HepG2 (cell line): ENCODE results near the gene PMIS2. TPM values are rescaled to one million over a fixed set of nuclear protein-coding genes. Genes with fewer than 3 reads are reported as not detected.
A peak's percentile ranks its signal among the peaks of the same experiment; 100 is the strongest.

Source experiments
- BHLHE40 ChIP-seq: IDR thresholded peaks from 2 replicates; pipeline ENCODE4 v1.6.1; 2011; ENCODE audit warnings: low read length, improper control_type of control experiment
- ELF1 ChIP-seq: sonication (generic); formaldehyde crosslinking; IDR thresholded peaks from 2 replicates; pipeline ENCODE4 v1.4.0; 2020; ENCODE audit warnings: missing genetic modification reagents
- ETV6 ChIP-seq: sonication (generic); formaldehyde crosslinking; conservative IDR thresholded peaks from 2 replicates; pipeline ENCODE4 v1.4.0; 2020; ENCODE audit warnings: missing genetic modification reagents
- FOXK2 ChIP-seq: fragments of 450-650 bp; IDR thresholded peaks from 2 replicates; pipeline ENCODE4 v1.6.1; 2016
- HDAC1 ChIP-seq: sonication (generic); formaldehyde crosslinking; IDR thresholded peaks from 2 replicates; pipeline ENCODE4 v1.5.1; 2020; ENCODE audit warnings: mild to moderate bottlenecking, missing genetic modification reagents
- KDM6A ChIP-seq: IDR thresholded peaks from 2 replicates; pipeline ENCODE4 v1.6.1; 2016; ENCODE audit warnings: low read depth
- SSRP1 ChIP-seq: IDR thresholded peaks from 2 replicates; pipeline ENCODE4 v1.6.1; 2016; ENCODE audit warnings: control low read depth
- TCF7L2 ChIP-seq: IDR thresholded peaks from 2 replicates; pipeline ENCODE4 v1.6.1; 2011; ENCODE audit warnings: mild to moderate bottlenecking, low read depth, low read length, moderate library complexity
- ZFAT ChIP-seq: sonication (generic); formaldehyde crosslinking; conservative IDR thresholded peaks from 2 replicates; pipeline ENCODE4 v1.8.1; 2023; ENCODE audit warnings: missing genetic modification reagents, inconsistent platforms
- ZNF549 ChIP-seq: sonication (generic); formaldehyde crosslinking; IDR thresholded peaks from 2 replicates; pipeline ENCODE4 v1.5.0; 2020; ENCODE audit warnings: missing genetic modification reagents
- ZNF720 ChIP-seq: sonication (generic); formaldehyde crosslinking; IDR thresholded peaks from 2 replicates; pipeline ENCODE4 v1.4.0; 2020; ENCODE audit warnings: missing genetic modification reagents
- ZNF747 ChIP-seq: sonication (generic); formaldehyde crosslinking; IDR thresholded peaks from 2 replicates; pipeline ENCODE4 v1.8.1; 2023; ENCODE audit warnings: missing genetic modification reagents, mild to moderate bottlenecking, borderline replicate concordance
- ZNF761 ChIP-seq: sonication (generic); formaldehyde crosslinking; conservative IDR thresholded peaks from 2 replicates; pipeline ENCODE4 v1.4.0; 2020; ENCODE audit warnings: mild to moderate bottlenecking, missing genetic modification reagents
- ZNF772 ChIP-seq: sonication (generic); formaldehyde crosslinking; IDR thresholded peaks from 2 replicates; pipeline ENCODE4 v1.5.0; 2020; ENCODE audit warnings: mild to moderate bottlenecking, missing genetic modification reagents
- ZNF891 ChIP-seq: sonication (generic); formaldehyde crosslinking; IDR thresholded peaks from 2 replicates; pipeline ENCODE4 v1.5.0; 2020; ENCODE audit warnings: mild to moderate bottlenecking, missing genetic modification reagents
- polyA plus RNA-seq, 8 experiments: library from polyadenylated mRNA; depleted of rRNA in 3 of 8; stranded (reverse) in 7 of 8; unstranded in 1 of 8; fragments of >200 nt; fragmentation: Illumina TruSeq in 4 of 8; extraction: Trizol in 4 of 8; gene quantifications; 2 replicates each; pipeline versions ENCODE4 v1.2.1 to v1.2.3, GENCODE V29; 2011 to 2016; ENCODE audit warnings: low read depth in 4 of 8, missing spikeins in 1 of 8, mixed read lengths in 1 of 8; ENCODE audit not compliant: insufficient read depth in 1 of 8
- total RNA-seq, 5 experiments: library from RNA; depleted of rRNA; stranded (reverse); fragments of >200 nt; fragmentation: Illumina TruSeq; extraction: Trizol; gene quantifications; 2 replicates each; pipeline ENCODE4 v1.2.3, GENCODE V29; 2016; ENCODE audit warnings: low read depth in 1 of 5
- TF ChIP-seq, protein P1 (sequence below): sonication (generic); formaldehyde crosslinking; IDR thresholded peaks from 2 replicates; pipeline ENCODE4 v1.5.0; 2020; ENCODE audit warnings: mild to moderate bottlenecking, missing genetic modification reagents, borderline replicate concordance
- TF ChIP-seq, protein P2 (sequence below): sonication (generic); formaldehyde crosslinking; IDR thresholded peaks from 2 replicates; pipeline ENCODE4 v1.8.1; 2023; ENCODE audit warnings: mild to moderate bottlenecking, moderate library complexity, missing genetic modification reagents
- TF ChIP-seq, protein P3 (sequence below): sonication (generic); formaldehyde crosslinking; IDR thresholded peaks from 2 replicates; pipeline ENCODE4 v1.8.0; 2022; ENCODE audit warnings: low read depth, missing genetic modification reagents
- TF ChIP-seq, protein P4 (sequence below): IDR thresholded peaks from 2 replicates; pipeline ENCODE4 v1.6.1; 2016; ENCODE audit warnings: low read depth

Gene PMIS2
- total and polyA plus RNA-seq, 2 of the 13 experiments (the other 11 are each of a cell fraction or from before 2014, with no cell fraction given) = not detected

DNA sequence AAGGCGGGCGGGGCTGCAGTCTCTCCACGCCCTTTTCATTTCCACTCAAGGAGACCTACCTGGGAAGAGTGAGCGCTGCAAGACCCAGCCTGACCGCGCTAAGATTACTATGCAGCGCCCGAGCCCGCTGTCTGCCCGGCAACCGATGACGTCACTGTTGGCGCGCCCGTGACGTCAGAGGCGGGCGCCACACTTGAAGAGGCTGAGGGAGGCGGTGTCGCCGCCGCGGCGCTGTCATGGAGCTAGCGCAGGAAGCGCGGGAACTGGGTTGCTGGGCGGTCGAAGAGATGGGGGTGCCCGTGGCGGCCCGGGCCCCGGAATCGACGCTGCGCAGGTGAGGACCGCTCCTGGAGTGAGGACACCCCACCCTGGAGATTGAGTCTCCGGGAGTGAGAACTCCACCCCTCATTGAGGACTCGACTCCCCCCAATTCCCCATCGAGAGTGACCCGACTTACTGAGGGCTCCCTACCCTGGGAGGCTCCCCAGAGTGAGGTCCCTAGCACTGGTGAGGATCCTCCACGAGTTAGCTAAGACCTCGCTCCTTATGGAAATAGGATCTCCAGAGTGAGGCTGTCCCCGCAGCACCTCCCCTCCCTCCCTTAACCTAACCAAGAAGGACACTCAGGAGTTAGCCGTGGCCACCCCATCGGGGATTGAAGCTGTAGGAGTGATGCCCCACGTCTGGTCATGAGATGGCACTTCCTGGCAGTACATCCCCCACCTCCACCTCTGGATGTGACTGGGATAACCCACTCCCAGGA is 26.8 kb downstream of the PMIS2 start, which contains the start of gene HAUS5 (continued):
- TF ChIP-seq, protein P1, sequence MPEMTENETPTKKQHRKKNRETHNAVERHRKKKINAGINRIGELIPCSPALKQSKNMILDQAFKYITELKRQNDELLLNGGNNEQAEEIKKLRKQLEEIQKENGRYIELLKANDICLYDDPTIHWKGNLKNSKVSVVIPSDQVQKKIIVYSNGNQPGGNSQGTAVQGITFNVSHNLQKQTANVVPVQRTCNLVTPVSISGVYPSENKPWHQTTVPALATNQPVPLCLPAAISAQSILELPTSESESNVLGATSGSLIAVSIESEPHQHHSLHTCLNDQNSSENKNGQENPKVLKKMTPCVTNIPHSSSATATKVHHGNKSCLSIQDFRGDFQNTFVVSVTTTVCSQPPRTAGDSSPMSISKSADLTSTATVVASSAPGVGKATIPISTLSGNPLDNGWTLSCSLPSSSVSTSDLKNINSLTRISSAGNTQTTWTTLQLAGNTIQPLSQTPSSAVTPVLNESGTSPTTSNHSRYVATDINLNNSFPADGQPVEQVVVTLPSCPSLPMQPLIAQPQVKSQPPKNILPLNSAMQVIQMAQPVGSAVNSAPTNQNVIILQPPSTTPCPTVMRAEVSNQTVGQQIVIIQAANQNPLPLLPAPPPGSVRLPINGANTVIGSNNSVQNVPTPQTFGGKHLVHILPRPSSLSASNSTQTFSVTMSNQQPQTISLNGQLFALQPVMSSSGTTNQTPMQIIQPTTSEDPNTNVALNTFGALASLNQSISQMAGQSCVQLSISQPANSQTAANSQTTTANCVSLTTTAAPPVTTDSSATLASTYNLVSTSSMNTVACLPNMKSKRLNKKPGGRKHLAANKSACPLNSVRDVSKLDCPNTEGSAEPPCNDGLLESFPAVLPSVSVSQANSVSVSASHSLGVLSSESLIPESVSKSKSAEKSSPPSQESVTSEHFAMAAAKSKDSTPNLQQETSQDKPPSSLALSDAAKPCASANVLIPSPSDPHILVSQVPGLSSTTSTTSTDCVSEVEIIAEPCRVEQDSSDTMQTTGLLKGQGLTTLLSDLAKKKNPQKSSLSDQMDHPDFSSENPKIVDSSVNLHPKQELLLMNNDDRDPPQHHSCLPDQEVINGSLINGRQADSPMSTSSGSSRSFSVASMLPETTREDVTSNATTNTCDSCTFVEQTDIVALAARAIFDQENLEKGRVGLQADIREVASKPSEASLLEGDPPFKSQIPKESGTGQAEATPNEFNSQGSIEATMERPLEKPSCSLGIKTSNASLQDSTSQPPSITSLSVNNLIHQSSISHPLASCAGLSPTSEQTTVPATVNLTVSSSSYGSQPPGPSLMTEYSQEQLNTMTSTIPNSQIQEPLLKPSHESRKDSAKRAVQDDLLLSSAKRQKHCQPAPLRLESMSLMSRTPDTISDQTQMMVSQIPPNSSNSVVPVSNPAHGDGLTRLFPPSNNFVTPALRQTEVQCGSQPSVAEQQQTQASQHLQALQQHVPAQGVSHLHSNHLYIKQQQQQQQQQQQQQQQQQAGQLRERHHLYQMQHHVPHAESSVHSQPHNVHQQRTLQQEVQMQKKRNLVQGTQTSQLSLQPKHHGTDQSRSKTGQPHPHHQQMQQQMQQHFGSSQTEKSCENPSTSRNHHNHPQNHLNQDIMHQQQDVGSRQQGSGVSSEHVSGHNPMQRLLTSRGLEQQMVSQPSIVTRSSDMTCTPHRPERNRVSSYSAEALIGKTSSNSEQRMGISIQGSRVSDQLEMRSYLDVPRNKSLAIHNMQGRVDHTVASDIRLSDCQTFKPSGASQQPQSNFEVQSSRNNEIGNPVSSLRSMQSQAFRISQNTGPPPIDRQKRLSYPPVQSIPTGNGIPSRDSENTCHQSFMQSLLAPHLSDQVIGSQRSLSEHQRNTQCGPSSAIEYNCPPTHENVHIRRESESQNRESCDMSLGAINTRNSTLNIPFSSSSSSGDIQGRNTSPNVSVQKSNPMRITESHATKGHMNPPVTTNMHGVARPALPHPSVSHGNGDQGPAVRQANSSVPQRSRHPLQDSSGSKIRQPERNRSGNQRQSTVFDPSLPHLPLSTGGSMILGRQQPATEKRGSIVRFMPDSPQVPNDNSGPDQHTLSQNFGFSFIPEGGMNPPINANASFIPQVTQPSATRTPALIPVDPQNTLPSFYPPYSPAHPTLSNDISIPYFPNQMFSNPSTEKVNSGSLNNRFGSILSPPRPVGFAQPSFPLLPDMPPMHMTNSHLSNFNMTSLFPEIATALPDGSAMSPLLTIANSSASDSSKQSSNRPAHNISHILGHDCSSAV = no peak
- TF ChIP-seq ZNF747 (CRISPR knock-in tag) (no peak), BHLHE40 (peak; percentile 74), FOXK2 (no peak), ETV6 (CRISPR knock-in tag) (peak; percentile 80; the same call in 1 of the 2 replicates), ZNF772 (no peak), ZNF891 (CRISPR knock-in tag) (no peak), SSRP1 (CRISPR knock-in tag) (no peak), ZNF549 (CRISPR knock-in tag) (no peak), KDM6A (CRISPR knock-in tag) (no peak), ZNF761 (CRISPR knock-in tag) (no peak; the same call in 1 of the 2 replicates), TCF7L2 (no peak), ELF1 (CRISPR knock-in tag) (peak; percentile 66; the same call in 1 of the 2 replicates), HDAC1 (CRISPR knock-in tag) (peak; percentile 95), ZNF720 (CRISPR knock-in tag) (no peak), ZFAT (CRISPR knock-in tag) (no peak)
- TF ChIP-seq, protein P2, sequence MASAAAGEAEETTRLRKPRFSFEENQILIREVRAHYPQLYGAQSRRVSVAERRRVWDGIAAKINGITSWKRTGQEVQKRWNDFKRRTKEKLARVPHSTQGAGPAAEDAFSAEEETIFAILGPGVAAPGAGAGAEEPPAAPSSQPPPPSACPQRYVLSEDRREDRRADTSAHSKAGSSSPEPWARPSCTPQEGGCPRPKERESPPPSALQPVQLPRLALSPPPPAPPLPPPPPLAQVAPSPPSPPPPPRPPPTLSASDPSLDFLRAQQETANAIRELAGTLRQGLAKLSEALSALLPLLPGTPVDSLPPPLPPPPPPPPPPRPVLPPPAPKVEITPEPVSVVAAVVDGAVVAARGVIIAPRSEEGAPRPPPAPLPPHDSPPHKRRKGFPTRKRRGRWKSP (CRISPR knock-in tag) = peak; percentile 94
- TF ChIP-seq, protein P3, sequence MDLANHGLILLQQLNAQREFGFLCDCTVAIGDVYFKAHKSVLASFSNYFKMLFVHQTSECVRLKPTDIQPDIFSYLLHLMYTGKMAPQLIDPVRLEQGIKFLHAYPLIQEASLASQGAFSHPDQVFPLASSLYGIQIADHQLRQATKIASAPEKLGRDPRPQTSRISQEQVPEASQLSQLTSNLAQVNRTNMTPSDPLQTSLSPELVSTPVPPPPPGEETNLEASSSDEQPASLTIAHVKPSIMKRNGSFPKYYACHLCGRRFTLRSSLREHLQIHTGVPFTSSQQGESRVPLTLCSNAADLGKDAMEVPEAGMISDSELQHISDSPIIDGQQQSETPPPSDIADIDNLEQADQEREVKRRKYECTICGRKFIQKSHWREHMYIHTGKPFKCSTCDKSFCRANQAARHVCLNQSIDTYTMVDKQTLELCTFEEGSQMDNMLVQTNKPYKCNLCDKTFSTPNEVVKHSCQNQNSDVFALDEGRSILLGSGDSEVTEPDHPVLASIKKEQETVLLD (CRISPR knock-in tag) = no peak
- TF ChIP-seq, protein P4, sequence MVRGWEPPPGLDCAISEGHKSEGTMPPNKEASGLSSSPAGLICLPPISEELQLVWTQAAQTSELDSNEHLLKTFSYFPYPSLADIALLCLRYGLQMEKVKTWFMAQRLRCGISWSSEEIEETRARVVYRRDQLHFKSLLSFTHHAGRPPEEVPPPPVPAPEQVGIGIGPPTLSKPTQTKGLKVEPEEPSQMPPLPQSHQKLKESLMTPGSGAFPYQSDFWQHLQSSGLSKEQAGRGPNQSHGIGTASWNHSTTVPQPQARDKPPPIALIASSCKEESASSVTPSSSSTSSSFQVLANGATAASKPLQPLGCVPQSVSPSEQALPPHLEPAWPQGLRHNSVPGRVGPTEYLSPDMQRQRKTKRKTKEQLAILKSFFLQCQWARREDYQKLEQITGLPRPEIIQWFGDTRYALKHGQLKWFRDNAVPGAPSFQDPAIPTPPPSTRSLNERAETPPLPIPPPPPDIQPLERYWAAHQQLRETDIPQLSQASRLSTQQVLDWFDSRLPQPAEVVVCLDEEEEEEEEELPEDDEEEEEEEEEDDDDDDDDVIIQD (CRISPR knock-in tag) = no peak
